ENCODE results near the gene SPC24.
"Not testable (repeated sequence)": the region's sequence is repeated elsewhere in the genome, so short reads cannot be mapped to it uniquely, and the experiment has no call there.

The SPC24 gene

GRCh38 chr19:11141937-11142527 lies 13.6 kb downstream of the SPC24 start:
- Histone ChIP-seq H3K9me3 (no peaks in the 10 kb centered on the region), H3K27me3 (ENCODE audit: low read depth) (no peaks in the 10 kb centered on the region), H3K4me3 (no peak overlapping the region), H3K36me3 (replicated peaks) (peaks cover 22% of the 10 kb centered on the region), H3K4me1 (peaks cover 31% of the 10 kb centered on the region)
- no peak for DNase-seq (ENCODE audit: low spot score in 2 of 2)
- in situ Hi-C loops (cut with MboI; ENCODE audit: low sequenced_read_pairs) = no loop called here

- no peak for DNase-seq (ENCODE audit: low spot score in 2 of 2)
- no peaks in the 10 kb centered on the region for H3K9me3 ChIP-seq
- peaks cover 31% of the 10 kb centered on the region for H3K4me1 ChIP-seq
- no peak overlapping the region for H3K4me3 ChIP-seq
- in situ Hi-C loops (cut with MboI; ENCODE audit: low sequenced_read_pairs) = no loop called here
- H3K27me3 ChIP-seq (ENCODE audit: low read depth) = no peaks in the 10 kb centered on the region
- peaks cover 17% of the 10 kb centered on the region for H3K36me3 ChIP-seq (replicated peaks)
These were observed 14.7 kb downstream of the SPC24 start for GRCh38 chr19:11140896-11141295.

- H3K27me3 ChIP-seq (ENCODE audit: low read depth); H3K9me3 ChIP-seq; H3K4me3 ChIP-seq; DNase-seq (ENCODE audit: low spot score in 2 of 2); H3K36me3 ChIP-seq (replicated peaks); in situ Hi-C loops (cut with MboI; ENCODE audit: low sequenced_read_pairs): not testable (repeated sequence)
- H3K4me1 ChIP-seq = peaks cover 31% of the 10 kb centered on the region
These were observed 15.5 kb downstream of the SPC24 start for GRCh38 chr19:11140023-11140538.

- Histone ChIP-seq H3K36me3 (replicated peaks) (peaks cover 3% of the 10 kb centered on the region; the same call in 1 of the 2 replicates), H3K4me1 (peaks cover 31% of the 10 kb centered on the region), H3K9me3 (no peaks in the 10 kb centered on the region), H3K27me3 (ENCODE audit: low read depth) (no peaks in the 10 kb centered on the region), H3K4me3 (no peak overlapping the region)
- in situ Hi-C loops (cut with MboI; ENCODE audit: low sequenced_read_pairs) = loop anchor here (5.0 kb wide), 1 partner anchor 64 kb away; no protein-coding TSS in a partner anchor
- peak; percentile 29 to 66 for DNase-seq (ENCODE audit: low spot score in 2 of 2)
These were observed 16.8 kb downstream of the SPC24 start for GRCh38 chr19:11138601-11139300.

- peaks cover 4% of the 10 kb centered on the region for H3K36me3 ChIP-seq (replicated peaks)
- H3K9me3 ChIP-seq = no peaks in the 10 kb centered on the region
- peak; percentile 82 to 94 for DNase-seq (ENCODE audit: low spot score in 2 of 2)
- no peaks in the 10 kb centered on the region for H3K27me3 ChIP-seq (ENCODE audit: low read depth)
- peaks cover 22% of the 10 kb centered on the region for H3K4me1 ChIP-seq
- H3K4me3 ChIP-seq = peak overlapping the region; percentile 5
- in situ Hi-C loops (cut with MboI; ENCODE audit: low sequenced_read_pairs) = loop anchor here (5.0 kb wide), 1 partner anchor 65 kb away; no protein-coding TSS in a partner anchor
These were observed 17.8 kb downstream of the SPC24 start for GRCh38 chr19:11137542-11138384.

- no peaks in the 10 kb centered on the region for H3K27me3 ChIP-seq (ENCODE audit: low read depth)
- in situ Hi-C loops (cut with MboI; ENCODE audit: low sequenced_read_pairs) = loop anchor here (5.0 kb wide), 1 partner anchor 66 kb away; no protein-coding TSS in a partner anchor
- DNase-seq (ENCODE audit: low spot score in 2 of 2) = no peak
- no peaks in the 10 kb centered on the region for H3K9me3 ChIP-seq
- H3K36me3 ChIP-seq (replicated peaks) = peaks cover 17% of the 10 kb centered on the region
- peaks cover 17% of the 10 kb centered on the region for H3K4me1 ChIP-seq
- no peak overlapping the region for H3K4me3 ChIP-seq
These were observed 19.0 kb downstream of the SPC24 start for GRCh38 chr19:11136400-11137101.

GRCh38 chr19:11131471-11131870 lies 24.1 kb downstream of the SPC24 start:
- H3K36me3 ChIP-seq (replicated peaks) = peaks cover 65% of the 10 kb centered on the region
- no peak for DNase-seq (ENCODE audit: low spot score in 2 of 2)
- no peaks in the 10 kb centered on the region for H3K4me1 ChIP-seq
- no peaks in the 10 kb centered on the region for H3K9me3 ChIP-seq
- in situ Hi-C loops (cut with MboI; ENCODE audit: low sequenced_read_pairs) = no loop called here
- H3K27me3 ChIP-seq (ENCODE audit: low read depth) = no peaks in the 10 kb centered on the region
- H3K4me3 ChIP-seq = no peak overlapping the region

GRCh38 chr19:11130824-11131455 lies 24.6 kb downstream of the SPC24 start:
- no peaks in the 10 kb centered on the region for H3K4me1 ChIP-seq
- no peaks in the 10 kb centered on the region for H3K27me3 ChIP-seq (ENCODE audit: low read depth)
- peaks cover 71% of the 10 kb centered on the region for H3K36me3 ChIP-seq (replicated peaks)
- peak; percentile 59 to 86 for DNase-seq (ENCODE audit: low spot score in 2 of 2)
- no peaks in the 10 kb centered on the region for H3K9me3 ChIP-seq
- in situ Hi-C loops (cut with MboI; ENCODE audit: low sequenced_read_pairs) = no loop called here
- H3K4me3 ChIP-seq = no peak overlapping the region

- H3K4me3 ChIP-seq = no peak overlapping the region
- in situ Hi-C loops (cut with MboI; ENCODE audit: low sequenced_read_pairs) = no loop called here
- peaks cover 98% of the 10 kb centered on the region for H3K36me3 ChIP-seq (replicated peaks)
- no peaks in the 10 kb centered on the region for H3K9me3 ChIP-seq
- DNase-seq (ENCODE audit: low spot score in 2 of 2) = no peak
- no peaks in the 10 kb centered on the region for H3K4me1 ChIP-seq
- H3K27me3 ChIP-seq (ENCODE audit: low read depth) = no peaks in the 10 kb centered on the region
These were observed 27.7 kb downstream of the SPC24 start for GRCh38 chr19:11127905-11128304.

GRCh38 chr19:11125994-11126685 lies 29.4 kb downstream of the SPC24 start:
- H3K4me1 ChIP-seq = no peaks in the 10 kb centered on the region
- peak in 1 of 2 experiments; percentile 86 for DNase-seq (ENCODE audit: low spot score in 2 of 2)
- in situ Hi-C loops (cut with MboI; ENCODE audit: low sequenced_read_pairs) = no loop called here
- H3K9me3 ChIP-seq = no peaks in the 10 kb centered on the region
- peaks cover 88% of the 10 kb centered on the region for H3K36me3 ChIP-seq (replicated peaks)
- H3K27me3 ChIP-seq (ENCODE audit: low read depth) = no peaks in the 10 kb centered on the region
- H3K4me3 ChIP-seq = no peak overlapping the region

- DNase-seq (ENCODE audit: low spot score in 2 of 2); H3K9me3 ChIP-seq; H3K4me3 ChIP-seq; H3K4me1 ChIP-seq; H3K27me3 ChIP-seq (ENCODE audit: low read depth): not testable (repeated sequence)
- in situ Hi-C loops (cut with MboI; ENCODE audit: low sequenced_read_pairs) = loop anchor here (25.0 kb wide), 1 partner anchor 962 kb away; no protein-coding TSS in a partner anchor
- peaks cover 88% of the 10 kb centered on the region for H3K36me3 ChIP-seq (replicated peaks)
These were observed 31.4 kb downstream of the SPC24 start for GRCh38 chr19:11124157-11124556.

GRCh38 chr19:11123114-11123513 lies 32.5 kb downstream of the SPC24 start:
- H3K36me3 ChIP-seq (replicated peaks) = peaks cover 85% of the 10 kb centered on the region
- no peak for DNase-seq (ENCODE audit: low spot score in 2 of 2)
- in situ Hi-C loops (cut with MboI; ENCODE audit: low sequenced_read_pairs) = loop anchor here (25.0 kb wide), 1 partner anchor 961 kb away; no protein-coding TSS in a partner anchor

More at GRCh38 chr19:11123114-11123513, 32.5 kb downstream of the SPC24 start:
- Histone ChIP-seq H3K9me3 (no peaks in the 10 kb centered on the region), H3K4me3 (no peak overlapping the region), H3K4me1 (no peaks in the 10 kb centered on the region), H3K27me3 (ENCODE audit: low read depth) (no peaks in the 10 kb centered on the region)

All from HAP-1 (cell line).